Kidney glomerular epithelial cell (primary cell): ENCODE data around the gene PEAK1.

ENCODE experiments used
- DNase-seq: peaks from one replicate; lab custom pipeline; 2025; lab: John Stamatoyannopoulos, UW

Gene PEAK1

GRCh38 chr15:77091097-77091496, 328.8 kb downstream of the PEAK1 start:
- no peak for DNase-seq

DNA sequence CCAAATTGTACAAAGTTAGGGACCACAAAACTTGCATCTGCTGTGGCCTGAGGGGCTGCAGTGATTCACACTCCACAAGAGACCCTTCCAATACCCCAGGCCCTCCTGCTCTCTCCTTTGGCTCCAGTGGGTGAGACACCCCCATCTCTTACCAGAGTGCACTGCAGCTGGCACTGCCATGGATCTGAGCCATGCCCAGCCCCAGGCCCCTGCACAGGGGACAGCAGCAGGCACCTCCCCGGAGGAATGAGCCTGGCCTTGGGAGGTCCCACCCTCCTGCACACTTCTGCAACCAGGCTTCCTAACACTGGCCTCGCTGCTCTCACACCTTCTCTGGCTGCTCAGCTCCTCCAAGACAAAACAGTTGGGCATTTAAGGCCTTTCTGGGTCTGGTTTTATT, 332.7 kb downstream of the PEAK1 start:
- no peak for DNase-seq

DNA sequence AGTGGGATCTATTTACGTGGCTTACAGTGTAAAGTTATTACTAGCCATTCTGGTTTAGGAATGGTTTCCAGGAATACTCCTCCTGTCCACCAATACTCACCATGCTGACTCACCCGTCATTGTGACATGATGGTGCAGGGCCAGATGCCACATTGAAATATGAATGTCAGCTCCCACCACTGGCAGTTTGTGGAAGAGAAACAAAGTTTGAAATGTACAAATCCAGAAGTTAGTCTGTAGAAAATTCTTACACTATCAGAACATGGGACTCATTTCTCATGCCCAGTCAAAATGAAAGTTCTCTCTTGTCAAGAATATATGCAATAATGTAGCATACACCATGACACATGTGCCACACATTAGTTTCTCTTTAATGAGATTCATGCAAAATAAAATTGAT, 334.6 kb downstream of the PEAK1 start:
- DNase-seq = no peak

GRCh38 chr15:77084436-77084835, 335.5 kb downstream of the PEAK1 start:
- no peak for DNase-seq

GRCh38 chr15:77083381-77084160, 336.3 kb downstream of the PEAK1 start:
- peak; percentile 87 for DNase-seq

- DNase-seq = no peak
Observed at GRCh38 chr15:77081971-77082370, 337.9 kb downstream of the PEAK1 start.

GRCh38 chr15:77076323-77076915, 343.5 kb downstream of the PEAK1 start:
- DNase-seq = no peak

DNA sequence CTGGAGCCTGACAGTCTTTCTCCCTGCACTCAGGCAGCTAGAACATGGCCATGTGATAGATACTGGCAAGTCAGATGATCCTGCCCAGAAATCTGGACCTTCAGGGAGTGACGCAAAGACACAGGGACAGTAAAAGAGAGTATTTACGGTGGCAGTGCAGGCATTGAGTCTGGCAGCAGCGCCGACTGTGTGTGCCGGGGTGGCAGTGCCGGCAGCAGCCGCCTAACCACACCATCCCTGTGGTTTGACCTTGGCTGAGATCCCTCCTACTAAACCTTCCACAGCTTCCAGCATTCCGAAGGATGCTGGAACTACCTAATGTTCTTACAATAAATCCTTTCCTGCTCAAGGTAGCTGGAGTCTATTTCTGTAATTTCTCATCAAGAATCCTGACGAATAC, 344.4 kb downstream of the PEAK1 start:
- DNase-seq = no peak

- no peak for DNase-seq
Observed at GRCh38 chr15:77074350-77074749, 345.6 kb downstream of the PEAK1 start.

DNA sequence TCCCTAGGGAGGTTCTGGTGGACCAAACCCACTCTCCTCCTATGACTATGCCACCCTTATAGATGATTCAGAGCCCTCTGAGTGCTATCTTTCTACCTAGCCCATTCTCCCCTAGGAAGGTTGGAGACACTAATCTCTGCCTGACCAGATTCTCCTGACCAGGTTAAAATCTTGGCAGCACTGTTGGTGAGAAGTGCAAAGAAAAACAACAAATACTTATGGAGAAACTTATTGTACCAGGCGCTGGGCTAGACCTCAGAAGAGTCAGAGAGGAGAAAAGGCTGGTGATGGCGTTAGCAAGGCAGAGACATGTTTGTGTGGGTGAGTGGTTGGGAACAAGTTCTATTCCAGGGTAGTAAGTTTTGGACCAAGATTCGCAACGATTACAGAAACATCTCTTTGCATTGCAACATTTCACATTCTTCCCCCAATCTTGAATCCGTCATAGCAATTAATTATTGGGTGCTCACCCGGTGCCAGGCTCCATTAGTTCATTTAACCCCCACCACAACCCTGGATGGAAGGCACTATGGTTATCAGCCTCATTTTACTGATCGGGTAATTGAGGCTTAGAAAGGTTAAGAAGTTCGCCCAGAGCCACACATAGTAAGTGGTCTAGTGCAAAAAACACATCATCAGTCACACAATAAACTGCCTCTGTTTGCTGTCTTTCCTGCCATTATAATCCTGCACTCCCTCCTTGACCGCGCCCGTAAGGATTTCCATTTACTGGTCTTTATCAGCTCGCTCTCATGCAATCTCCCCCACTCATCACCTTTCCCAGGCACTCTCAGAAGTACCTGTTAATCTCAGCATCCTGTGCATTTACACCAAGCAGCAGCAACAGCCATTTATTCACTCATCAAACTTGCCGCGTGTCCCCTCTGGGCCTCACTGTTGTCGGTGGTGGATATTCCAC, 348.3 kb downstream of the PEAK1 start:
- no peak for DNase-seq

GRCh38 chr15:77070495-77071304, 349.2 kb downstream of the PEAK1 start, which contains the start of gene TSPAN3:
TSS of gene TSPAN3 (minus strand) at chr15:77071109. CDS start at chr15:77070954, 155 bp downstream.
- DNase-seq = peak; percentile 86

DNA sequence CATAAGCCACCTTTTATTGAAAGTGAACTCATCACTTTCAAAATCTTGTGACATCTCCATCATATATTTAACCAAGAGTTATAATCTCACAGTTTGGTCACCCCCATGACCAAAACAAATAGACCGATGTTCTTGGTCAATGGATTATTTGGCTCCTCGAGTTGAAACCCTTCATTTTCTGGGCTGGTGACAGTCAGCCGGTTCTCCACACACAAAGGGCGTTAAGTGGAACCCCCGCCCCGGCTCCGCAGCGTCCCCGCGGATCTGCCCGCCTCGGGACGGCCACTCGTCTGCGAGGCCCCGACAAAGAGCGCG, 349.8 kb downstream of the PEAK1 start:
- DNase-seq = no peak

- peak; percentile 16 for DNase-seq
Observed at GRCh38 chr15:77069521-77070121, 350.3 kb downstream of the PEAK1 start.

DNA sequence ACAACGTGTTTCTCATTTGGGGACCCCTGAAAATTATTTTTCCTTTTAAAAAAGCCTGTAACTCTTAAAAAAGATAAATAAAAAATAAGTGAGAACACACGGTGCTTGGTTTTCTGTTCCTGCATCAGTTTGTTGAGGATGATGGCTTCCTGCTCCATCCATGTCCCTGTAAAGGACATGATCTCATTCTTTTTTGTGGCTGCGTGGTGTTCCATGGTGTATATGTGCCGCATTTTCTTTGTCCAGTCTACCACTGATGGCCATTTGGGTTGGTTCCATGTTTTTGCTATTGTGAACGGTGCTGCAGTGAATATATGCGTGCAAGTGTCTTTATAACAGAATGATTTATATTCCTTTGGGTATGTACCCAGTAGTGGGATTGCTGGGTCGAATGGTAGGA, 351.3 kb downstream of the PEAK1 start:
- DNase-seq = no peak

GRCh38 chr15:77067691-77068367, 352.1 kb downstream of the PEAK1 start:
- DNase-seq = no peak

GRCh38 chr15:77066971-77067690, 352.8 kb downstream of the PEAK1 start:
- peak; percentile 21 for DNase-seq

DNA sequence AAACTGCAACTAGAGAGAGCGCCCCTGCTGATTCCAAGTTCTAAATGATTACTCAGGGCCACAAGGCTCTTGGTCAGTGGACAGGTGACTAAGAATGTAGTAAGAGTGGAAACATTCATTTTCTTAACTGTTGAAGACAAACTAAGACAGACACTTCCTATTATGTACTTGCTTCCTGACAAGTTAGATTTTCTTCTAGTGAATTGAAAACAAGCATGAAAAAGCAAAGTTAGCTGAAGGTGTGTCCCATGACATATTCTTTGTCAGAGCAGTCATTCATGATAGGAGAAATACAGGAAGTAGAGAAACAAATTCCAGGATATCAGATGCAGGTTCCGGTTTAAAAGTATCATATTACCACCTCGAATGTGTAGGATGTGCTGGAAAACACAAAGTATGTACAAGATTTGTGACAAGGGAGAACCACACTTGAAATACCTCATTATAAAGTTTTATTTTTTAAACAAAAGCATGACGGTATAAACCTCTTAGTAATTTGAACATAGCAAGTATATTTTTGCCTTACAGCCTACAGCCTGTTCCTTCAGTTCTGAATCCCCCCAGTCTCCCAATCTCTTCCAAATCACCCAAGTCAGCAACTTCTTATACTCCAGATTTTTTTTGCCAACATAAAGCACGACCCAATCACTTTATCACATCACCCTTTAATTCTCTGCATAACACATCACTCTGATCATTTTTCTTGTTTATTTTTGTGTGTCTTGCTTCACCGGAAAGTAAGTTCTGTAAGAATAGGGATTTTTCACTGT, 355.2 kb downstream of the PEAK1 start:
- DNase-seq = peak; percentile 81

- DNase-seq = no peak
Observed at GRCh38 chr15:77064063-77064462, 355.8 kb downstream of the PEAK1 start.

DNA sequence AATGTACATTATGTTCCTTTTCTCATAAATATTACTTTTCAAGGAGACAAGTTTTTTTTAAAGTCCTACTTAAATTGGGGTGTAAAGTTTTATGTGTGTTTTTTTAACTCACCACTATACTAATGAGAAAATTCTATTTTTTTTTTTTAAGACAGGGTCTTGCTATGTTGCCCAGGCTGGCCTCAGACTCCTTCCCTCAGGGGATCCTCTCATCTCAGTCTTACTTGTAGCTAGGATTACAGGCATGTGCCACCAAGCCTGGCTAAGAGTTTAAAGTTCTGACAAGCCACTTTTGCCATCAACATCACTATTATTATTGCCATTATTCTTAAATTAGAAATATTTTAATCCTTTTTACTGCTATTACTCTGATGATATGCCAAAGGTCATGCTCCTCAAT, 356.7 kb downstream of the PEAK1 start:
- DNase-seq = no peak
